Measurements from ENCODE around the gene CALML5.

The CALML5 gene

DNA sequence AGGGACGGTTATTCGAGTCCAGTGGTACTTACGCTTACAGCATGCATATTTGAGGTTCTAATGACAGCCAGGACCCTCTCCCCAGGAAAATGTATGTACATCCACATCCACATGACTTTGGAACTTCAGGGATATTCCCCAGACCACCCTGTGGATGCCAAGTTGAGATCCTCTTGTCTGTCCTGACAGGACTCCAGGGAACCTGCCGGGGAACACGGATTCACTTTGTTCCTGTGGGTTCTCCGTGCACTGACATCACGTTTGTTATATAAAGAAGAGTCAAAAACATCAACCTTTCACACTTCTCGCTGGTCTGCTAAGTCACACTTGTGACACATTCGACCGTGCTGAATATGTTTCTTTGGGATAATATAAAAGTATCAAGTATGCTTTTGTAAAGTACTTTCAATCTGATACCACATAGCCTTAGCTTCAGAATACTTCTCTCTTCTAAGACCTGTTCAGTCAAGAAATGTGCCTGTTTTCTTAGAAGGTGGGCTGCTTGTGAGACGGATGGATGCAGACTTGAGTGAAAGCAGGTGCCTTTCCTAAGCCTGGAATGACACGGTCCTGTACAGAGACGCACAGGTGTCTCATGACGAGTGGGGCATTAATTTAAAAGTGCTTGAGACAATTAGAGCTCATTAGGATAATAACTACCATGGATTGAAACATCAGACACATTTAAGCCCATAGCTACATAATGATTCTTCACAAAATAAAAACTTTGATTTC lies 38.7 kb downstream of the CALML5 start:
- DNase-seq = no peak

DNA sequence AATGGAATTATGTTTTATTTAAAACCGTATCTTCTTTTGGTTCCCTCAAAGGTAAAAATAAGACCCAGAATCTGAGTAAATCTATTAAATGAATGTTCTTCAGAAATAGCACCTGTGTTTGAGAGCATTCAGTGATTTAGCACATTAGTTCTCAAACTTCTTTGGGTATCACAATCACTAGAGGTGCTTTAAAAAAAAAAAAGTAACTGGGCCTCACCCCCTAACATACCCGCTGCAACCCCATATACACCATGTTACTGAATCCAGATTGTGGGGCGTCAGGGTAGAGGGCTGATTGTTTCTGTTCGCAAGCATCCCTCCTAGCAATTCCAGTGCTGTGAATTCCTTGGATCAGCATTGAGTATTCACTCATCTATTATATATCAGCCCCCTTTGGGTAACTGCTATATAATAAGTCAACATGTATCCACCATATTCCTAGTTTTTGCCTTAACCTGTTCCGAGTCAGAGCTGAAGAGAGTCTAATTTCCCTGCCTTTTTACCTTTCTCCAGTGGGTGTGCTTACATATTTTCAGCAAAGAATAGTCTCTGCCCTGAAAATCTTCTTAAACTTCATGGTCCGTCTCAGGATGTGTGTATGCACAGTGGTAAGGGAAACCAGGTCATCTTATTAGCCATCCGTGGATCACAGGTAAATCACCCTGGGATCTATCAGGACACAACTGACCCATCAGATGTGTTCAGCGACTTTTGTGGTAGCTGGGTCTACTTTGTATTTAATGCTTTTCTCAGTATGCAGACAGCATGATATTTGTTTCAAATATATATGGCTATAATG lies 40.2 kb downstream of the CALML5 start:
- DNase-seq = no peak

DNA sequence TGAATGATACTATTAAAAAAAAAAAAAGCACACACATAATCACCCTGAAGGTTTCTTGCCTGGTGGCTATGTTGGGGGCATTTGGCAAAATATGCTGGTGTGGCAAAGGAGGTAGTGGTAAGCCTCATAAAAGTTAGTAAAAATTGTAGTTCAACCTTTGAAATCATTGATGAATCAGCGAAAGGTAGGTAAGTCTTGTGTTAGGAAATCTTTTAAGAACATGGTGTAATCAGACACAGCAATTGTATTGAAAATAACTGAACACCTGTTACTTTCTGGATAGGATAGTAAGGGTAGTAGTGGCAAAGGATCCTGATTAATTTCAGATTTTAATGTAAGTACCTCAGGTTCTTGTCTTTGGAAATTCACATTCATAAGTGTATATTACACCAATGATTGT lies 40.9 kb downstream of the CALML5 start:
- no peak for DNase-seq

DNA sequence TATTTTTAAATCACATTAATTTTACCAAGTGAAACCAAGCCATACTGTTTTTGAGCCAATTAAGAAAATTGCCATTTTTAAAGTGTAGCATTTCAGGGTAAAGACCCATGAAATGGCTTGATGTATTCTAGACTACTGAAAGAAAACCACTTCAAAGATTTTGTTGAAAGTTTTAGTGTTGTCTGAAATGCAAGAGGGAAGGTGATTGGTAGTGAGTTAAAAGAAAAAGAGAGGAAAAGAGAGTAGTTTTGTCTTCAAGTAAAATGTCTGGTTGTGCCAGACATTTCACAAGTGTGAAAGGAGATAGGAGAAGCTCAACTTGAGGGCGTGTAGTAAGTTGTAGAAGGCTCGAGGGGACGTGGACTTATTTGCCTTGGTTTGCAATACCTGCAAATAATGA lies 41.6 kb downstream of the CALML5 start:
- DNase-seq = no peak

DNA sequence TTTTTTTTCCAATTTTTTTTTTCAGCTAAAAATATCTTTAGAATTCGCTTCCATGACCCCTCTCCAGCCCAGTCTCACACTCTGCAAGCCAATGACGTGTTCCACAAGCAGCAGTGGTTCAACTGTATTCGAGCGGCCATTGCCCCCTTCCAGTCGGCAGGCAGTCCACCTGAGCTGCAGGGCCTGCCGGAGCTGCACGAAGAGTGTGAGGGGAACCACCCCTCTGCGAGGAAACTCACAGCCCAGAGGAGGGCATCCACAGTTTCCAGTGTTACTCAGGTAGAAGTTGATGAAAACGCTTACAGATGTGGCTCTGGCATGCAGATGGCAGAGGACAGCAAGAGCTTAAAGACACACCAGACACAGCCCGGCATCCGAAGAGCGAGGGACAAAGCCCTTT lies 42.8 kb downstream of the CALML5 start:
- no peak for DNase-seq

DNA sequence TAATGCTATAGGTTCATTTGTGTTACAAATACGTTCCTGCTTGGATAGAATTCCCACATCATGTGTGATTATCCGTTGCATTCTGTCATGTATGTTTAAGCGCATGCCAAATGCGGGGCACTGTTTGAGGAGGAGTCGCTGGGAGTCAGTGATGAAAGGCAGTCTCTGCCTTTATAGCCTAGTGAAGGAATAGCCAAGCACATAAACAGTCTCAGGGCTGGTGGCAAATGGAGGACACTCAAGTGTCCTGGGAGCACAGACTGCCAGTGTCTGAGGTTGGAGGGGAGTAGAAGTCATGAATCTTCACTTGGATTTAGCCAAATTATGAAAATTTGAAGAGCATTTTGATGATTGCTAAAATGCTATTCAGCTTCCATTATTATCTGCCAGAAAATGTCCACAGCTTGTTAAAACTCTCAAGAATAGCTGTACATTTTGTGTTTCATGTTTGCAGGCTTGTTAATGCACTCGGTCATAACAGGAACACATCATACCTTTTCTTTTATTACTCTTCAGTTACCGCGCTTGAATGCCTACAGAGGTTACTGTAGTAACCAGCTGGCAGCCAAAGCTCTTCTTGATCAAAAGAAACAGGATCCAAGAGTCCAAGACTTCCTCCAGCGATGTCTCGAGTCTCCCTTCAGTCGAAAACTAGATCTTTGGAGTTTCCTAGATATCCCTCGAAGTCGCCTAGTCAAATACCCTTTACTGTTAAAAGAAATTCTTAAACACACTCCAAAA lies 45.5 kb downstream of the CALML5 start:
- DNase-seq = no peak

DNA sequence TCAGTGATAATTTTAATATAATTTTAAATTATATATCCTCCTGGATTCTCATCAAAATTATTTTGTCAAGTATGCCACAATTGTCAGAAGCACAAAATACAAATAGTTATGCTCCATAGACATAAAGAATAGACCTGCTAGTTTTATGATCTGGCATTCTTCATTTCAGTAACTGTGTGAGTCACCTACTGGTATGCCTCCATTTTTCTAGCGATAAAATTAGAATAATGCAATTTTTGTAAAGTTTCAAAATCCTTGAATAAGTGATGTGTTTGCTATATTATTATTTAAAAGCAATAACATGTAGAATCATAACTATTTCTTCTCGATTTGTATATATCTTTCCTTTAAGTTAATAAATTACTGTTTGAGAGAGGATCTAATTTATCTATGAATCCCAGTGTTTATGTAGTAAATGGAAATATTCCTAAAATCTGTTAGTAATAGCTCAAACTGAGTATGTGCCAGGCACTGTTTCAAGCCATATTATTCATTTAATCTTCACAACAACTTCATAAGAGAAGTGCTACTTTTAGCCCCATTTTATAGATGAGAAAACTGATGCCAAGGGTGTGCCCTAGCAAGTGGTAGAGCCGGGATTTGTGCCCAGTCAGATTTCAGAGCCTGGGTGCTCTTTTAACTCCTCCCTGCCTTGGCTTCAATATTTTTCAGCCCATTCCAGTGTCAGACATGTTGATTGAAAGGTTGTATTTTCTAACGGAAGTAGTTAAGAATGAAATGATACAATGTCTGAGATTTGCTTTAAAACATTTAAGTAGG lies 48.6 kb downstream of the CALML5 start:
- no peak for DNase-seq

DNA sequence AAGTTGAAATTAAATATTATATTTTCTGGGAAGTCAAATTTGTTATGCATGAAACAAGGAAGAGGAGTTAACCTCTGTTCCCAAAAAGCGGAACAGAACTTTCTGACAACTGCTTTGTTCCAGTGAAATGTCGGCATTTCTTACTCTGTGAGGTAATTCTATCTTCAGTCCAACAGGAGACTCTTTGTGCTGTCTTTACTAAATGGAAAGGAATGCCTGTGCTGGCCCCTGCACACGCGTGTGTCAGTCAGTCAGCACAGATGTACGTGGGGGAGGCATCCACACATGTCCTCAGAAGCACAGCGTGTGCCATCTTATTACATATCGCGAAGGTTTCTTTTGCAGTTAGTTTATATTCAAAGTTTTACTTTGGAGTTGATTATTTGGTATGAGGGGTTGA lies 49.5 kb downstream of the CALML5 start:
- DNase-seq = no peak

DNA sequence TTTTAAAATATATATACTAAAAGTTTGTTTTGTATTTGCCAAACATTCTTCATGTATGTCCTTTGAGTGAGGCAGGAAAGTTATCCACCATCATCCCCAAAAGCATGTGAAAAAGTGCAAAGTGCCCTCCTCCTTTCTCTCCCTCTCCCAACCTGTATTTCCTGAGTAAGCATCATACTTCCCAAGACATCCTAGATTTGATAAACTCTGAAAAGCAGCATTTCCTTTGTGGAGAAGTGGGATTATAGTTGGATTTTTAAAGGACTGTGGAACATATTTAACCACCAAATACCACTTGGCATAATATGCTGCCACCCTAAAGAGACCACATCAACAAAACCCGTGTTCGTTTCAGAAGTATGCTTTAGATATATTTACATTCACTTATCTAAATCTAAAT lies 50.1 kb downstream of the CALML5 start:
- no peak for DNase-seq
